ENCODE measurements around the gene ATP2A2.

- TF ChIP-seq CTCF (IDR thresholded peaks at IDR 0.05), result peak; percentile 21
- TF ChIP-seq ZFX (IDR thresholded peaks at IDR 0.05; ENCODE audit: borderline replicate concordance), result no peak
Observed at GRCh38 chr12:110338754-110339153, 57.7 kb downstream of the ATP2A2 start.
